K562 (cell line): Measurements from ENCODE around the gene CNNM3. TPM values are rescaled to one million over a fixed set of nuclear protein-coding genes. Genes with fewer than 3 reads are reported as not detected.

Experiments
- ATAC-seq: fragments of 200-7000 bp; cut with Tn5 transposase; 3 replicates; pipeline ENCODE4 v1.9.1; 2020; ENCODE audit warnings: moderate library complexity
- BruUV-seq: library from RNA; stranded (reverse); fragments of 400-500 nt; replicated peaks from 2 replicates; lab custom pipeline; 2021; lab: Mats Ljungman, UMichigan
- CTCF ChIA-PET: fragments of 300-600 bp; formaldehyde crosslinking; extraction: SDS; loops from one replicate; lab custom pipeline; 2021; ENCODE audit warnings: low intra/inter-chr PET ratio; lab: Yijun Ruan, JAX
- POLR2A ChIA-PET: fragments of 300-600, 350-650 bp; sonication (Branson Sonifier 250); formaldehyde crosslinking; extraction: SDS; loops from one replicate; lab custom pipeline; 2021; ENCODE audit warnings: antibody characterized with exemption, inconsistent platforms; lab: Yijun Ruan, JAX
- DNase-seq, 4 experiments: peaks; one replicate each; pipeline versions ENCODE4 v3.0.0 to v3.0.0-alpha.2; 2011 to 2018; ENCODE audit warnings: low spot score in 3 of 4, mixed read lengths in 3 of 4; ENCODE audit errors: extremely low read depth in 1 of 4
- FAIRE-seq: peaks from 2 replicates; lab custom pipeline; 2011; peaks lifted over from hg19 to GRCh38; lab: Jason Lieb, UNC
- H2AFZ ChIP-seq: 2 replicates; pipeline ENCODE4 v1.6.0; 2011; ENCODE audit warnings: low read depth, low read length, control low read depth, inconsistent platforms
- H3K27ac ChIP-seq: fragments of 200-600 bp; 3 replicates; pipeline ENCODE4 v1.8.0; 2011; ENCODE audit warnings: low read depth, mild to moderate bottlenecking, control low read depth, inconsistent platforms, low read length, moderate library complexity, mixed read lengths; ENCODE audit errors: extremely low read depth
- H3K27me3 ChIP-seq, 2 experiments: fragments of 300-600 bp in 1 of 2; 2 replicates in 1 of 2; 3 replicates in 1 of 2; pipeline versions ENCODE4 v1.6.0 to v1.8.0; 2011; ENCODE audit warnings: inconsistent platforms in 2 of 2, low read length in 2 of 2, mild to moderate bottlenecking in 1 of 2, mixed read lengths in 1 of 2, moderate library complexity in 1 of 2; ENCODE audit not compliant: control insufficient read depth in 2 of 2, insufficient read depth in 2 of 2
- H3K36me3 ChIP-seq: fragments of 300-600 bp; 3 replicates; pipeline ENCODE4 v1.8.0; 2011; ENCODE audit warnings: mild to moderate bottlenecking, low read length, inconsistent platforms; ENCODE audit not compliant: control insufficient read depth, insufficient read depth
- H3K4me1 ChIP-seq, 2 experiments: fragments of 200-600 bp in 1 of 2; replicated peaks in 1 of 2; 2 replicates in 1 of 2; 3 replicates in 1 of 2; pipeline versions ENCODE4 v1.5.1 to v1.8.0; 2011; ENCODE audit warnings: inconsistent platforms in 2 of 2, low read length in 2 of 2, mild to moderate bottlenecking in 1 of 2, mixed read lengths in 1 of 2, moderate library complexity in 1 of 2; ENCODE audit not compliant: control insufficient read depth in 2 of 2, insufficient read depth in 2 of 2
- H3K4me2 ChIP-seq: 2 replicates; pipeline ENCODE4 v1.6.1; 2011; ENCODE audit warnings: low read length, control low read depth, inconsistent platforms, mixed read lengths; ENCODE audit not compliant: insufficient read depth
- H3K4me3 ChIP-seq: fragments of 200-600 bp; sonication (generic), shearing (Covaris generic); 2 replicates; pipeline ENCODE4 v1.5.1; 2016; ENCODE audit warnings: control low read depth, inconsistent platforms
- H3K79me2 ChIP-seq: fragments of 200-600 bp; 3 replicates; pipeline ENCODE4 v1.8.0; 2011; ENCODE audit warnings: low read length, inconsistent platforms; ENCODE audit not compliant: control insufficient read depth, insufficient read depth
- H3K9ac ChIP-seq, 2 experiments: 2 replicates each; pipeline versions ENCODE4 v1.6.0 to v1.6.1; 2011; ENCODE audit warnings: low read depth in 2 of 2, low read length in 2 of 2, control low read depth in 1 of 2, inconsistent platforms in 1 of 2, mild to moderate bottlenecking in 1 of 2, mixed read lengths in 1 of 2; ENCODE audit not compliant: insufficient read depth in 1 of 2
- H3K9me1 ChIP-seq: one replicate; pipeline ENCODE4 v1.6.0; 2011; ENCODE audit warnings: inconsistent platforms, mild to moderate bottlenecking, low read length, moderate library complexity; ENCODE audit not compliant: control insufficient read depth, insufficient read depth
- H3K9me3 ChIP-seq: replicated peaks from 2 replicates; pipeline ENCODE4 v1.5.1; 2011; ENCODE audit warnings: low read depth, low read length, inconsistent platforms; ENCODE audit not compliant: control insufficient read depth, insufficient read depth
- H4K20me1 ChIP-seq: replicated peaks from 2 replicates; pipeline ENCODE4 v1.6.1; 2011; ENCODE audit warnings: low read length, inconsistent platforms, mixed read lengths; ENCODE audit not compliant: control insufficient read depth, insufficient read depth
- BDP1 ChIP-seq: IDR thresholded peaks from 3 replicates; pipeline ENCODE4 v1.6.1; 2011; ENCODE audit not compliant: insufficient read length, insufficient read depth
- BRD9 ChIP-seq: fragments of 450-650 bp; IDR thresholded peaks from 2 replicates; pipeline ENCODE4 v1.6.1; 2018; ENCODE audit warnings: low read depth; ENCODE audit not compliant: partially characterized antibody
- GABPB2 ChIP-seq: fragments of 250-450 bp; sonication (Bioruptor Pico); conservative IDR thresholded peaks from 2 replicates; pipeline ENCODE4 v1.5.1; 2021; ENCODE audit warnings: mild to moderate bottlenecking
- POLR2H ChIP-seq: IDR thresholded peaks from 2 replicates; pipeline ENCODE4 v1.6.1; 2016; ENCODE audit warnings: missing genetic modification characterization, low read depth, mild to moderate bottlenecking, control low read depth, missing compliant biosample characterization, moderate library complexity
- ZNF146 ChIP-seq: IDR thresholded peaks from one replicate; pipeline ENCODE4 v1.6.1; 2018; ENCODE audit warnings: missing compliant biosample characterization; ENCODE audit not compliant: unreplicated experiment
- ZSCAN32 ChIP-seq: fragments of 450-650 bp; formaldehyde crosslinking; IDR thresholded peaks from 2 replicates; pipeline ENCODE4 v1.4.0; 2020; ENCODE audit warnings: mild to moderate bottlenecking, moderate library complexity
- WGBS: fragments of 100-300 bp; shearing (Covaris generic); methylation state at CpG from one replicate; pipeline ENCODE4 v1.1.6; 2016; ENCODE audit warnings: low coverage, mixed read lengths; ENCODE audit not compliant: insufficient coverage; ENCODE audit errors: missing lambda C conversion rate; 5-methylcytosine and 5-hydroxymethylcytosine counted together
- in situ Hi-C: fragments of 300-500 bp; cut with MboI; formaldehyde crosslinking; loops from 4 replicates; pipeline ENCODE4 v1.15.0; 2018; ENCODE audit warnings: inconsistent platforms, mixed read lengths
- intact Hi-C: fragments of 100-400 bp; cut with micrococcal nuclease; formaldehyde crosslinking; loops from 2 replicates; pipeline ENCODE4 v1.14.2; 2022
- polyA plus RNA-seq, 8 experiments: library from polyadenylated mRNA; depleted of rRNA in 4 of 8; stranded (reverse) in 5 of 8; unstranded in 3 of 8; fragments of >200 nt; fragmentation: Nextera tagmentation in 2 of 8; fragmentation: Illumina TruSeq in 1 of 8; extraction: Ambion mirVana in 2 of 8; extraction: Trizol in 1 of 8; gene quantifications; 2 replicates each; pipeline versions ENCODE4 v1.2.1 to v1.2.3, GENCODE V29; 2011 to 2014; ENCODE audit warnings: inconsistent platforms in 1 of 8, missing spikeins in 1 of 8
- total RNA-seq, 7 experiments: library from RNA; depleted of rRNA in 6 of 7; stranded (reverse); fragments of >200 nt in 6 of 7; fragmentation: Illumina TruSeq in 2 of 7; extraction: Trizol in 2 of 7; gene quantifications; 2 replicates each; pipeline versions ENCODE4 v1.2.1 to v1.2.3, GENCODE V29; 2011 to 2021; ENCODE audit warnings: low replicate concordance in 1 of 7
- TF ChIP-seq, protein P1 (sequence below): conservative IDR thresholded peaks from 2 replicates; pipeline ENCODE4 v1.6.1; 2011; ENCODE audit warnings: low read depth, mild to moderate bottlenecking, low read length; ENCODE audit not compliant: control insufficient read depth
- TF ChIP-seq, protein P2 (sequence below), 2 experiments: fragments of 450-650 bp; formaldehyde crosslinking in 1 of 2; IDR thresholded peaks; 2 replicates each; pipeline versions ENCODE4 v1.4.0 to v1.6.1; 2014 to 2020; ENCODE audit warnings: mild to moderate bottlenecking in 2 of 2, borderline replicate concordance in 1 of 2, low read depth in 1 of 2
- TF ChIP-seq, protein P3 (sequence below): fragments of 450-650 bp; IDR thresholded peaks from 2 replicates; pipeline ENCODE4 v1.6.1; 2016; ENCODE audit warnings: borderline replicate concordance

Gene CNNM3
- total and polyA plus RNA-seq, 9 of the 15 experiments (the other 6 are each of a cell fraction or from before 2014, with no cell fraction given) = 1.4 to 16.9 (median 6.5) TPM

DNA sequence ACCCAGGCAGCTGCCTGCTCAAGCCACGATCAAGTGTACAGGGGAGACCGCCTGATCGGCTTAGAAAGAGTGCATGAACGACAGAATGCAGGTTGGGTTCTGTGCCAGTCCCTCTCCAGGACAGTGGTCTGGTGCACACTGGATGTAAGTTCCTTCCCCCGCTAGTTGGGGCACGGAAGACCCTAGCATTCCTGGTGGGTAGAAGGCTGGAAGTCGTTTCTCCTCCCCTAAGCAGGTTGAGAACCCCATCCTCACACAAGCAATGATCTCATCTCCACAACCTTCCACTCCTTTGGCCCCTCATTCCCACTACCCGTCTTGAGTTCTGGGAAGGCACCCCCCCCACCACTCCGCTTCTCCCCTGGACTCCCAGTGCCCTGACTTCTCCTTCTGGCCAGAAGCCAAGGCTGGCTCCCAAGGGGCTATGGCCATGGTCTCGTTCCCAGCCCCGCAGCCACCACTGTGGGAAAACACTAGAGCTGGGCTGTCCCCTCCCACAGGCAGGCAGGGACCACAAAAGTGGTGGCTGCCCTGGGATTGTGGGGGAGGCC lies 43.1 kb downstream of the CNNM3 start:
- Histone ChIP-seq H3K4me3 (no peak overlapping the region), H3K4me2 (peak overlapping the region; percentile 62), H4K20me1 (0 out of 2 replicates have a peak, but pooled peaks cover 1% of the 10 kb centered on the region), H3K9me3 (no peaks in the 10 kb centered on the region), H3K9me1 (peaks cover 3% of the 10 kb centered on the region), H3K36me3 (peaks cover 48% of the 10 kb centered on the region), H3K27ac (peak overlapping the region; percentile 58; the same call in 2 of the 3 replicates), H3K4me1 (peaks cover 24 to 56% of the 10 kb centered on the region in 2 experiments), H2AFZ (peak overlapping the region; percentile 81; the same call in 1 of the 2 replicates), H3K9ac (peak overlapping the region; percentile 50 to 92), H3K27me3 (no peaks in the 10 kb centered on the region), H3K79me2 (peaks cover 40% of the 10 kb centered on the region)
- FAIRE-seq (peak; percentile 44), DNase-seq (peak in 2 of 4 experiments; percentile 32 to 39), ATAC-seq (no peak; the same call in 2 of the 3 replicates)
- POLR2A ChIA-PET = interaction anchor here (0.6 to 6.8 kb wide), 12 partner anchors 9 to 104 kb away, joined by 3 to 67 read pairs (median 4); partner anchors contain the start of gene SEMA4C
- WGBS = 42% methylated on average over 11 of the region's 11 CpGs
- in situ Hi-C loops = loop anchor here (5.0 to 25.0 kb wide), 2 partner anchors 93 to 253 kb away; partner anchors contain the start of gene ANKRD36
- no TSS peak for BruUV-seq
- intact Hi-C loops = loop anchor here (2.0 to 5.0 kb wide), 2 partner anchors 14 to 253 kb away; partner anchors contain the start of gene ANKRD36
- CTCF ChIA-PET = interaction anchor here (2.2 to 3.8 kb wide), 3 partner anchors 92 to 253 kb away, joined by 16 to 41 read pairs (median 37); no protein-coding TSS in a partner anchor
- TF ChIP-seq, protein P1, sequence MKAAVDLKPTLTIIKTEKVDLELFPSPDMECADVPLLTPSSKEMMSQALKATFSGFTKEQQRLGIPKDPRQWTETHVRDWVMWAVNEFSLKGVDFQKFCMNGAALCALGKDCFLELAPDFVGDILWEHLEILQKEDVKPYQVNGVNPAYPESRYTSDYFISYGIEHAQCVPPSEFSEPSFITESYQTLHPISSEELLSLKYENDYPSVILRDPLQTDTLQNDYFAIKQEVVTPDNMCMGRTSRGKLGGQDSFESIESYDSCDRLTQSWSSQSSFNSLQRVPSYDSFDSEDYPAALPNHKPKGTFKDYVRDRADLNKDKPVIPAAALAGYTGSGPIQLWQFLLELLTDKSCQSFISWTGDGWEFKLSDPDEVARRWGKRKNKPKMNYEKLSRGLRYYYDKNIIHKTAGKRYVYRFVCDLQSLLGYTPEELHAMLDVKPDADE = no peak
- TF ChIP-seq POLR2H (tag) (no peak), GABPB2 (no peak), ZSCAN32 (CRISPR knock-in tag) (peak; percentile 44; the same call in 1 of the 2 replicates), BDP1 (no peak), ZNF146 (CRISPR knock-in tag) (no peak), BRD9 (no peak)
- TF ChIP-seq, protein P2, sequence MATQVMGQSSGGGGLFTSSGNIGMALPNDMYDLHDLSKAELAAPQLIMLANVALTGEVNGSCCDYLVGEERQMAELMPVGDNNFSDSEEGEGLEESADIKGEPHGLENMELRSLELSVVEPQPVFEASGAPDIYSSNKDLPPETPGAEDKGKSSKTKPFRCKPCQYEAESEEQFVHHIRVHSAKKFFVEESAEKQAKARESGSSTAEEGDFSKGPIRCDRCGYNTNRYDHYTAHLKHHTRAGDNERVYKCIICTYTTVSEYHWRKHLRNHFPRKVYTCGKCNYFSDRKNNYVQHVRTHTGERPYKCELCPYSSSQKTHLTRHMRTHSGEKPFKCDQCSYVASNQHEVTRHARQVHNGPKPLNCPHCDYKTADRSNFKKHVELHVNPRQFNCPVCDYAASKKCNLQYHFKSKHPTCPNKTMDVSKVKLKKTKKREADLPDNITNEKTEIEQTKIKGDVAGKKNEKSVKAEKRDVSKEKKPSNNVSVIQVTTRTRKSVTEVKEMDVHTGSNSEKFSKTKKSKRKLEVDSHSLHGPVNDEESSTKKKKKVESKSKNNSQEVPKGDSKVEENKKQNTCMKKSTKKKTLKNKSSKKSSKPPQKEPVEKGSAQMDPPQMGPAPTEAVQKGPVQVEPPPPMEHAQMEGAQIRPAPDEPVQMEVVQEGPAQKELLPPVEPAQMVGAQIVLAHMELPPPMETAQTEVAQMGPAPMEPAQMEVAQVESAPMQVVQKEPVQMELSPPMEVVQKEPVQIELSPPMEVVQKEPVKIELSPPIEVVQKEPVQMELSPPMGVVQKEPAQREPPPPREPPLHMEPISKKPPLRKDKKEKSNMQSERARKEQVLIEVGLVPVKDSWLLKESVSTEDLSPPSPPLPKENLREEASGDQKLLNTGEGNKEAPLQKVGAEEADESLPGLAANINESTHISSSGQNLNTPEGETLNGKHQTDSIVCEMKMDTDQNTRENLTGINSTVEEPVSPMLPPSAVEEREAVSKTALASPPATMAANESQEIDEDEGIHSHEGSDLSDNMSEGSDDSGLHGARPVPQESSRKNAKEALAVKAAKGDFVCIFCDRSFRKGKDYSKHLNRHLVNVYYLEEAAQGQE (IDR thresholded peaks at IDR 0.05; ENCODE audit: borderline replicate concordance) = no peak
- TF ChIP-seq, protein P2 (CRISPR knock-in tag; IDR thresholded peaks at IDR 0.05; ENCODE audit: low read depth) = no peak; the same call in 1 of the 2 replicates
- TF ChIP-seq, protein P3, sequence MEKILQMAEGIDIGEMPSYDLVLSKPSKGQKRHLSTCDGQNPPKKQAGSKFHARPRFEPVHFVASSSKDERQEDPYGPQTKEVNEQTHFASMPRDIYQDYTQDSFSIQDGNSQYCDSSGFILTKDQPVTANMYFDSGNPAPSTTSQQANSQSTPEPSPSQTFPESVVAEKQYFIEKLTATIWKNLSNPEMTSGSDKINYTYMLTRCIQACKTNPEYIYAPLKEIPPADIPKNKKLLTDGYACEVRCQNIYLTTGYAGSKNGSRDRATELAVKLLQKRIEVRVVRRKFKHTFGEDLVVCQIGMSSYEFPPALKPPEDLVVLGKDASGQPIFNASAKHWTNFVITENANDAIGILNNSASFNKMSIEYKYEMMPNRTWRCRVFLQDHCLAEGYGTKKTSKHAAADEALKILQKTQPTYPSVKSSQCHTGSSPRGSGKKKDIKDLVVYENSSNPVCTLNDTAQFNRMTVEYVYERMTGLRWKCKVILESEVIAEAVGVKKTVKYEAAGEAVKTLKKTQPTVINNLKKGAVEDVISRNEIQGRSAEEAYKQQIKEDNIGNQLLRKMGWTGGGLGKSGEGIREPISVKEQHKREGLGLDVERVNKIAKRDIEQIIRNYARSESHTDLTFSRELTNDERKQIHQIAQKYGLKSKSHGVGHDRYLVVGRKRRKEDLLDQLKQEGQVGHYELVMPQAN = no peak
